Stimulated activated CD4-positive, alpha-beta T cell treated with anti-CD3 and anti-CD28 coated beads, Interleukin-12 subunit alpha, Interleukin-12 subunit beta, amount 100 ng/mL, for 4 hours (primary cell): Measurements from ENCODE around the gene KRTAP10-5.
"Not testable (repeated sequence)": the region's sequence is repeated elsewhere in the genome, so short reads cannot be mapped to it uniquely, and the experiment has no call there.

Experiments used
- DNase-seq: peaks from one replicate; pipeline ENCODE4 v3.0.0-alpha.2; 2020

The KRTAP10-5 gene

GRCh38 chr21:44568667-44569556, 11.5 kb downstream of the KRTAP10-5 start:
- DNase-seq, result no peak

GRCh38 chr21:44568261-44568660, 12.1 kb downstream of the KRTAP10-5 start:
- DNase-seq, result no peak

- no peak for DNase-seq
Observed at GRCh38 chr21:44567481-44568171, 12.8 kb downstream of the KRTAP10-5 start.

GRCh38 chr21:44566403-44566802, 14.0 kb downstream of the KRTAP10-5 start:
- DNase-seq, result no peak

- no peak for DNase-seq
Observed at GRCh38 chr21:44564886-44565598, 15.4 kb downstream of the KRTAP10-5 start.

GRCh38 chr21:44564099-44564498, 16.3 kb downstream of the KRTAP10-5 start:
- DNase-seq, result no peak

- DNase-seq, result no peak
Observed at GRCh38 chr21:44558695-44559094, 21.7 kb downstream of the KRTAP10-5 start, which contains the start of gene KRTAP10-3. KRTAP10-3 (minus strand) TSS chr21:44558795; CDS start chr21:44558715, 80 bp downstream.

GRCh38 chr21:44558329-44558675, 22.1 kb downstream of the KRTAP10-5 start:
- DNase-seq, result not testable (repeated sequence)

GRCh38 chr21:44557491-44558328, 22.7 kb downstream of the KRTAP10-5 start:
- no peak for DNase-seq

- DNase-seq, result no peak
Observed at GRCh38 chr21:44556879-44557278, 23.5 kb downstream of the KRTAP10-5 start.

- no peak for DNase-seq
Observed at GRCh38 chr21:44555200-44555875, 25.1 kb downstream of the KRTAP10-5 start.

- no peak for DNase-seq
Observed at GRCh38 chr21:44552681-44553080, 27.7 kb downstream of the KRTAP10-5 start.

GRCh38 chr21:44552136-44552535, 28.3 kb downstream of the KRTAP10-5 start:
- no peak for DNase-seq

- DNase-seq, result no peak
Observed at GRCh38 chr21:44551340-44551961, 29.0 kb downstream of the KRTAP10-5 start, which contains the start of gene KRTAP10-2. KRTAP10-2 (minus strand) TSS chr21:44551505; CDS start chr21:44551458, 47 bp downstream.

- no peak for DNase-seq
Observed at GRCh38 chr21:44550807-44551206, 29.6 kb downstream of the KRTAP10-5 start.

- DNase-seq, result not testable (repeated sequence)
Observed at GRCh38 chr21:44550285-44550684, 30.1 kb downstream of the KRTAP10-5 start.

GRCh38 chr21:44549525-44550211, 30.7 kb downstream of the KRTAP10-5 start:
- DNase-seq, result no peak

- no peak for DNase-seq
Observed at GRCh38 chr21:44548922-44549321, 31.5 kb downstream of the KRTAP10-5 start.

- no peak for DNase-seq
Observed at GRCh38 chr21:44548381-44548780, 32.0 kb downstream of the KRTAP10-5 start.

GRCh38 chr21:44547656-44548331, 32.6 kb downstream of the KRTAP10-5 start:
- peak; percentile 8 for DNase-seq
